HL-60 (cell line): ENCODE data around the gene MPZL3.

Source experiments
- DNase-seq, 2 experiments: peaks; one replicate each; pipeline ENCODE4 v3.0.0-alpha.2; 2010 to 2020; ENCODE audit warnings: low read depth in 1 of 2, low spot score in 1 of 2
- H3K27ac ChIP-seq: fragments of 250-450 bp; sonication (Bioruptor Pico); replicated peaks from 2 replicates; pipeline ENCODE4 v1.5.1; 2020; ENCODE audit warnings: mild to moderate bottlenecking, moderate library complexity
- H3K27me3 ChIP-seq: fragments of 250-450 bp; sonication (Bioruptor Pico); 2 replicates; pipeline ENCODE4 v1.5.1; 2021; ENCODE audit warnings: mild to moderate bottlenecking, moderate library complexity; ENCODE audit not compliant: insufficient read depth, poor library complexity, severe bottlenecking
- H3K4me3 ChIP-seq: replicated peaks from 2 replicates; pipeline ENCODE4 v1.5.1; 2011; ENCODE audit warnings: mild to moderate bottlenecking, control low read depth, low read length; ENCODE audit not compliant: insufficient read depth
- GABPA ChIP-seq: IDR thresholded peaks from 2 replicates; pipeline ENCODE4 v1.6.1; 2012; ENCODE audit warnings: low read depth
- POLR2AphosphoS5 ChIP-seq: IDR thresholded peaks from 2 replicates; pipeline ENCODE4 v1.6.1; 2012; ENCODE audit warnings: low read depth
- SPI1 ChIP-seq: IDR thresholded peaks from 2 replicates; pipeline ENCODE4 v1.6.1; 2012; ENCODE audit warnings: low read depth, mild to moderate bottlenecking, borderline replicate concordance
- long read RNA-seq: library from polyadenylated mRNA; unstranded; transcript quantifications from one replicate; pipeline ENCODE4 v2.0.0, GENCODE V29; 2020
- TF ChIP-seq, protein P1 (sequence below): IDR thresholded peaks from 2 replicates; pipeline ENCODE4 v1.6.1; 2012; ENCODE audit warnings: low read depth; ENCODE audit not compliant: insufficient replicate concordance
- TF ChIP-seq, protein P2 (sequence below): IDR thresholded peaks from one replicate; pipeline ENCODE4 v1.5.1; 2011; ENCODE audit warnings: low read length, control low read depth, inconsistent platforms; ENCODE audit not compliant: insufficient read depth

The MPZL3 gene, protein sequence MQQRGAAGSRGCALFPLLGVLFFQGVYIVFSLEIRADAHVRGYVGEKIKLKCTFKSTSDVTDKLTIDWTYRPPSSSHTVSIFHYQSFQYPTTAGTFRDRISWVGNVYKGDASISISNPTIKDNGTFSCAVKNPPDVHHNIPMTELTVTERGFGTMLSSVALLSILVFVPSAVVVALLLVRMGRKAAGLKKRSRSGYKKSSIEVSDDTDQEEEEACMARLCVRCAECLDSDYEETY
- long read RNA-seq, partial matches to known transcripts: 1 of 4 reads
- long read RNA-seq, other reads (novel, unspliced or antisense): 0 of 4 reads

DNA sequence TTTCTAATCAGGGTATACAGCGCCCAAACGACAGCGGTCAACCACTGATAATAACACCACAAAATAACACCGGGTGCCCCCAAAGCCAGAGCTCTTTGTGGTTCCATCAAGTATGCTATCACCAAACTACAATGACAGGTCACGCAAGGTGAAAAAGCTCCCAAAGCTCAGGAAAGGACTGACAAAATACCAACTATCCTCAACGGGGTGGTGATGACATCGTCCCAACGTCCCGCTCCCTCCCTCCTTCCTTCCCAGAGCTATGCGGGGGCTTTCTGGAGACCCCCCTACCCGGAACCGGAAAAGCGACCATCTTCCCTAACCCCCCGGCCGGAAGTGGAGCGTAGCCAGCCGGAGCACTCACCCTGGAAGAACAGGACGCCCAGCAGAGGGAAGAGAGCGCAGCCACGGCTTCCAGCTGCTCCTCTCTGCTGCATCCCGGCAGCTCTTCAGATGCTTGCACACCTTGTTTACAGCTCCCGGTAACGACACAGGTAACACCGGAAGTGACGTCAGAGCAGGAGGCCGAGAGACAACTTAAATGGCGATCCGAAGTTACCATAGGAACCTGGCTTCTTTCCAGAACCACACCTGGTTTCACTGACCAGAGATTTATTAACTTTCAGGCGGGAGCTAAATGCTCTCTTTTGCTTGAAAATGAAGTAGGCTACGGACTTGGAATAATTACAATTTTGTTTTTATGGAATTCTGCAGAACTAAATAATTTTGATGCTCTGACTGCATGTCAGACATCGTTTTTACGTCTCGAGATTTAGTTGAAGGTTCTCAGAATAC, at the start of gene MPZL3:
TSS of gene MPZL3 (minus strand) at position 508 of the 795 bp plus-strand sequence. CDS start at position 437, 71 bp downstream.
- DNase-seq: peak; percentile 73 to 81
- H3K27ac ChIP-seq: peak within 1 kb of the TSS; percentile 87
- H3K27me3 ChIP-seq: no peaks in the 10 kb centered on the region
- peak within 1 kb of the TSS; percentile 77 for H3K4me3 ChIP-seq
- TF ChIP-seq GABPA (peak; percentile 92), POLR2AphosphoS5 (0 out of 2 replicates have a peak, but pooled peaks have one; percentile 48)
- TF ChIP-seq, protein P1, sequence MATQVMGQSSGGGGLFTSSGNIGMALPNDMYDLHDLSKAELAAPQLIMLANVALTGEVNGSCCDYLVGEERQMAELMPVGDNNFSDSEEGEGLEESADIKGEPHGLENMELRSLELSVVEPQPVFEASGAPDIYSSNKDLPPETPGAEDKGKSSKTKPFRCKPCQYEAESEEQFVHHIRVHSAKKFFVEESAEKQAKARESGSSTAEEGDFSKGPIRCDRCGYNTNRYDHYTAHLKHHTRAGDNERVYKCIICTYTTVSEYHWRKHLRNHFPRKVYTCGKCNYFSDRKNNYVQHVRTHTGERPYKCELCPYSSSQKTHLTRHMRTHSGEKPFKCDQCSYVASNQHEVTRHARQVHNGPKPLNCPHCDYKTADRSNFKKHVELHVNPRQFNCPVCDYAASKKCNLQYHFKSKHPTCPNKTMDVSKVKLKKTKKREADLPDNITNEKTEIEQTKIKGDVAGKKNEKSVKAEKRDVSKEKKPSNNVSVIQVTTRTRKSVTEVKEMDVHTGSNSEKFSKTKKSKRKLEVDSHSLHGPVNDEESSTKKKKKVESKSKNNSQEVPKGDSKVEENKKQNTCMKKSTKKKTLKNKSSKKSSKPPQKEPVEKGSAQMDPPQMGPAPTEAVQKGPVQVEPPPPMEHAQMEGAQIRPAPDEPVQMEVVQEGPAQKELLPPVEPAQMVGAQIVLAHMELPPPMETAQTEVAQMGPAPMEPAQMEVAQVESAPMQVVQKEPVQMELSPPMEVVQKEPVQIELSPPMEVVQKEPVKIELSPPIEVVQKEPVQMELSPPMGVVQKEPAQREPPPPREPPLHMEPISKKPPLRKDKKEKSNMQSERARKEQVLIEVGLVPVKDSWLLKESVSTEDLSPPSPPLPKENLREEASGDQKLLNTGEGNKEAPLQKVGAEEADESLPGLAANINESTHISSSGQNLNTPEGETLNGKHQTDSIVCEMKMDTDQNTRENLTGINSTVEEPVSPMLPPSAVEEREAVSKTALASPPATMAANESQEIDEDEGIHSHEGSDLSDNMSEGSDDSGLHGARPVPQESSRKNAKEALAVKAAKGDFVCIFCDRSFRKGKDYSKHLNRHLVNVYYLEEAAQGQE: no peak

DNA sequence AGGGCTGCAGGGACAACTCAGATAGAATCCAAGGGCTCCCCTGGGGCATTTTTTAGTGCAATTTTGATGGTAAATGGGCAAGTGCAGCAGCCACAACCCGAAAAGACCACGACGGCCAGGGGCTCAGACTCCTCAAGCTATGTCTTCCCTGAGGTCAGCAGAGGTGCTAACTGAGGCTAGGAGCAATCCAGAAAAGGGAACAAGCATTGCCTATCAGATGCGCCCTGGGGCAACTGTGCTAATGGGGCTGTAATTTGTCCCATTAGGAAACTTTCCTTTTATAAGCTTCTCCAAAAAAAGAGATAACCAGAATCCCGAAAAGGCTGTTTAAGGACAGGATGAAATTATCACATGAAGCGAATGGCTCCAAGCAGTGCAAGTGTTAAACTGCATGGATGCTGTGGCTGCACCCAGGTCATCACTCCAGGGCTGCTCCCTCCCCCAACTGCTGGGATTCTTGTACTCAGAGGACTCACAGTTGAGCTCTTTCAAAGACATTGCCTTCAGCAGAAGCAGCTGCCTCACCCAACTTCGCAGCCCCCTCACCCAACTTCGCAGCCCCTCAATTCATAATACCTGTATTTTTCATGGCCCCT, 49.5 kb upstream of the MPZL3 start:
- Histone ChIP-seq H3K4me3 (no peak overlapping the region), H3K27me3 (no peaks in the 10 kb centered on the region), H3K27ac (no peak overlapping the region)
- DNase-seq: no peak
- TF ChIP-seq, protein P1: no peak
- TF ChIP-seq GABPA (no peak), POLR2AphosphoS5 (no peak)

DNA sequence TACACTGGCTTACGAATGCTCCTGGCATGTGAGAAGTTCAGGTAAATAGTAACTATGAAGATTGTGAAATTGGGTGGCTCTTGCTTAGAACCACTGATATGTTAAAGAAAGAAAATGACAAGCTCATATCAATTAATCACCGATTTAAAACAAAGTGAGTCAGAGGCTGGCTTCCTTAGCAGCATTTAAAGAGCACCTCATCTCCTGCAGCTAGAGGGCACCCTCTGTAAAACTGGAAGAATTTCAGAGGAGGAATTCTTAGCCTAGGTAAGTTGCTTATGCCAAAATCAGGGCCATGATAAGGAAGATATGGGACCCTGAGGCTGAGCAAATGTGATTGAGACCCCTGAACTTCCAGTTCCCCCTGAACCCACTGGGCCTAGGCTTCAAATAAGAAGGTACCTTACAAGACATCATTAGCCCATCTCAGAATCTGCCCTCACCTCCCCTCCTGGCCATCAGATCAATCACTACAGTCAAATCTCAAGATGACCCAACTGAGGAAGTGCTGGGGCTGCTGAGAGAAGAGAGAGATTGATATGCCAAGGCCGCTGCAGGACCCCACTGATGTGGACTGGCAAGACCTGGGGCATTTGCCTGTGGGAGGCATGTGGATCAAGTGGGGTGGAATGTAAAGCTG, 43.8 kb upstream of the MPZL3 start:
- Histone ChIP-seq H3K27ac (no peak overlapping the region), H3K27me3 (no peaks in the 10 kb centered on the region), H3K4me3 (no peak overlapping the region)
- DNase-seq: peak in 1 of 2 experiments; percentile 18
- TF ChIP-seq, protein P2, sequence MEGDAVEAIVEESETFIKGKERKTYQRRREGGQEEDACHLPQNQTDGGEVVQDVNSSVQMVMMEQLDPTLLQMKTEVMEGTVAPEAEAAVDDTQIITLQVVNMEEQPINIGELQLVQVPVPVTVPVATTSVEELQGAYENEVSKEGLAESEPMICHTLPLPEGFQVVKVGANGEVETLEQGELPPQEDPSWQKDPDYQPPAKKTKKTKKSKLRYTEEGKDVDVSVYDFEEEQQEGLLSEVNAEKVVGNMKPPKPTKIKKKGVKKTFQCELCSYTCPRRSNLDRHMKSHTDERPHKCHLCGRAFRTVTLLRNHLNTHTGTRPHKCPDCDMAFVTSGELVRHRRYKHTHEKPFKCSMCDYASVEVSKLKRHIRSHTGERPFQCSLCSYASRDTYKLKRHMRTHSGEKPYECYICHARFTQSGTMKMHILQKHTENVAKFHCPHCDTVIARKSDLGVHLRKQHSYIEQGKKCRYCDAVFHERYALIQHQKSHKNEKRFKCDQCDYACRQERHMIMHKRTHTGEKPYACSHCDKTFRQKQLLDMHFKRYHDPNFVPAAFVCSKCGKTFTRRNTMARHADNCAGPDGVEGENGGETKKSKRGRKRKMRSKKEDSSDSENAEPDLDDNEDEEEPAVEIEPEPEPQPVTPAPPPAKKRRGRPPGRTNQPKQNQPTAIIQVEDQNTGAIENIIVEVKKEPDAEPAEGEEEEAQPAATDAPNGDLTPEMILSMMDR: peak; percentile 32
- TF ChIP-seq POLR2AphosphoS5: no peak
- TF ChIP-seq GABPA: no peak

DNA sequence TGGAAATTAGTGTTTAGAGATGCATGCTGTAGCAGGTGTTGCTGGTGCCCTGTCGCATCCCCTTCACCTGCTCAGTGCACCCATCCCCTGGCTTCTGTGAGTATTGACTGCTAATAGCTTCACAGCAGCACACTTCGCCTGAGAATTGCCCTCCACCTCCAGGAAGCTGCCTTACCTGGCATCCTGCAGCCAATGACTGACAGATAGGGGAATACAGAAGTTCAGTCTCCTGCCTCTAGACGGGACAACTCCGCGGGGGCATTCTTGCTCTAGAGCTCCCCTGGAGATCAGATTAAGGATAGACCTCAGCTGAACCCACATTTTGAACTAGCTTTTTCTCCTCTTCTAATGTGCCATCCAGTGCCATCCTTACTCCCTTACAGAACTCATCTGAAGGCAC, 43.0 kb upstream of the MPZL3 start:
- TF ChIP-seq, protein P2: no peak
- TF ChIP-seq, protein P1: no peak
- no peak for TF ChIP-seq SPI1
- TF ChIP-seq POLR2AphosphoS5: no peak
- no peak for TF ChIP-seq GABPA
- no peaks in the 10 kb centered on the region for H3K27me3 ChIP-seq
- no peak overlapping the region for H3K27ac ChIP-seq
- DNase-seq: no peak
- H3K4me3 ChIP-seq: no peak overlapping the region
